Kidney glomerular epithelial cell (primary cell): Measurements from ENCODE around the gene NUAK1.
"Not testable (repeated sequence)": the region's sequence is repeated elsewhere in the genome, so short reads cannot be mapped to it uniquely, and the experiment has no call there.

Experiments
- DNase-seq: peaks from one replicate; lab custom pipeline; 2025; lab: John Stamatoyannopoulos, UW

Gene NUAK1

GRCh38 chr12:106031761-106032622, 106.8 kb downstream of the NUAK1 start:
- no peak for DNase-seq

GRCh38 chr12:106030210-106031071, 108.3 kb downstream of the NUAK1 start:
- DNase-seq, result peak; percentile 99

GRCh38 chr12:106029532-106029931, 109.2 kb downstream of the NUAK1 start:
- DNase-seq, result peak; percentile 33

GRCh38 chr12:106027911-106028310, 110.8 kb downstream of the NUAK1 start:
- DNase-seq, result no peak

- no peak for DNase-seq
Observed at GRCh38 chr12:106027286-106027685, 111.5 kb downstream of the NUAK1 start.

- no peak for DNase-seq
Observed at GRCh38 chr12:106025129-106025528, 113.6 kb downstream of the NUAK1 start.

GRCh38 chr12:106023039-106023438, 115.7 kb downstream of the NUAK1 start:
- DNase-seq, result no peak

GRCh38 chr12:106022568-106023012, 116.2 kb downstream of the NUAK1 start:
- peak; percentile 92 for DNase-seq

GRCh38 chr12:106021516-106021915, 117.2 kb downstream of the NUAK1 start:
- DNase-seq, result no peak

GRCh38 chr12:106020736-106021135, 118.0 kb downstream of the NUAK1 start:
- DNase-seq, result no peak

GRCh38 chr12:106019144-106019543, 119.6 kb downstream of the NUAK1 start:
- no peak for DNase-seq

- no peak for DNase-seq
Observed at GRCh38 chr12:106018286-106018685, 120.5 kb downstream of the NUAK1 start.

- not testable (repeated sequence) for DNase-seq
Observed at GRCh38 chr12:106016601-106017278, 122.0 kb downstream of the NUAK1 start.

- DNase-seq, result no peak
Observed at GRCh38 chr12:106015646-106016045, 123.1 kb downstream of the NUAK1 start.

- no peak for DNase-seq
Observed at GRCh38 chr12:106013941-106014340, 124.8 kb downstream of the NUAK1 start.
